Activated CD8-positive, alpha-beta memory T cell treated with anti-CD3 and anti-CD28 coated beads, Interleukin-2, amount 10 ng/mL, durations not matched to agents 7 days and 5 days (primary cell): Measurements from ENCODE around the gene LRRC31. TPM values are rescaled to one million over a fixed set of nuclear protein-coding genes. Genes with fewer than 3 reads are reported as not detected.

Source experiments
- ATAC-seq: fragments of 150-1000 bp; cut with Tn5 transposase; one replicate; pipeline ENCODE4 v1.10.0; 2021; ENCODE audit warnings: moderate library complexity
- CTCF ChIA-PET: fragments of 350-600 bp; sonication (Branson Sonifier 250); formaldehyde crosslinking; loops from one replicate; lab custom pipeline; 2021; ENCODE audit warnings: antibody characterized with exemption; lab: Charles Lee
- DNase-seq: peaks from one replicate; pipeline ENCODE4 v3.0.0-alpha.2; 2020
- H3K27ac Mint-ChIP-seq: one replicate; pipeline ENCODE4 v1.8.0; 2021; ENCODE audit warnings: mild to moderate bottlenecking, mixed read lengths
- H3K27me3 Mint-ChIP-seq: one replicate; pipeline ENCODE4 v1.8.0; 2021; ENCODE audit warnings: mixed read lengths
- H3K36me3 Mint-ChIP-seq: one replicate; pipeline ENCODE4 v1.8.0; 2021; ENCODE audit warnings: mild to moderate bottlenecking, mixed read lengths
- H3K4me1 Mint-ChIP-seq: one replicate; pipeline ENCODE4 v1.8.0; 2021; ENCODE audit warnings: mixed read lengths
- H3K4me3 Mint-ChIP-seq: one replicate; pipeline ENCODE4 v1.8.0; 2021; ENCODE audit warnings: mild to moderate bottlenecking, moderate library complexity, mixed read lengths
- H3K9me3 Mint-ChIP-seq: one replicate; pipeline ENCODE4 v1.8.0; 2022; ENCODE audit warnings: low read depth, mixed read lengths
- total RNA-seq, 2 experiments: library from RNA; stranded (reverse); gene quantifications; one replicate each; pipeline ENCODE4 v1.2.3, GENCODE V29; 2021

Gene LRRC31
- total RNA-seq, 2 experiments from 2014 or later, result not detected

DNA sequence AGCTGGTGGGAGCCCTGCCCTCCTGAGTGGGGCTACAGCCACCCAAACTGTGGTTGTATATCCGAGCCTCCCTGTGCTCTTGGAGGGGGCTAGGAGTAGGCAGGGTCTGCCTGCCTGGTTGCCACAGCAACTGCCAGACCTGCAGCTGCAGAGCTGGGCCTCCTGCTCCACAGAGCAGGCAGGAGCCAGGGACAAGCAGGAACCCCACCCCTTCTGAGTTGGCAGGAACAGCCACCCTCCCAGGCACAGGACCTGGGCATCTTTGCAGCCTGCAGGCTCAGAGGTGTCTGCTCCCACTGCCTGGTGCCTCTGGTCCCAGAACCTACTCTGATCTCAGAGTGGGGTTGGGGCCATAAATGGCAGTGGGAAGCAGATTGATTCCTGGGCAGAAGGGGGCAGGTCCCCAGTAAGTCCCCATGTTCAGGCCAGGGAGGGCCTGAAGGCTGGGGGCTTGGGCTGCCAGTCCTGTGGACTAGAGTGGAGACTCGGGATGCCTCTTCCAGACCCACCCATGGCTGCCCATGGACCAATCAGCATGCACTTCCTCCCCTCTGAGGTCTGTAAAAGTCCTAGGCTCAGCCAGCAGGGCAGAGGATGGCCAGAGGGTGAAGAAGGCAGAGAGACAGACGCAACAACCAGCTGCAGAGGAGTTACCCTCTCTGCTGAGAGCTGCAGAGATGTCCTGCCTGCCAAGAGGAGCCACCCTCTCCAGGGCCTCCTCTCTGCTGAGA, 10.3 kb upstream of the LRRC31 start:
- Mint-ChIP-seq H3K4me1 (peaks cover 3% of the 10 kb centered on the region), H3K27ac (no peak overlapping the region), H3K4me3 (no peak overlapping the region), H3K27me3 (no peaks in the 10 kb centered on the region), H3K9me3 (no peaks in the 10 kb centered on the region), H3K36me3 (no peaks in the 10 kb centered on the region)
- ATAC-seq (no peak), DNase-seq (no peak)
- CTCF ChIA-PET, result interaction anchor here (1.2 kb wide), 1 partner anchor 9 kb away, joined by 4 read pairs; no protein-coding TSS in a partner anchor

- H3K27ac Mint-ChIP-seq, result no peak overlapping the region
- no peaks in the 10 kb centered on the region for H3K9me3 Mint-ChIP-seq
Measured at GRCh38 chr3:169879013-169879557, 9.3 kb upstream of the LRRC31 start.

DNA sequence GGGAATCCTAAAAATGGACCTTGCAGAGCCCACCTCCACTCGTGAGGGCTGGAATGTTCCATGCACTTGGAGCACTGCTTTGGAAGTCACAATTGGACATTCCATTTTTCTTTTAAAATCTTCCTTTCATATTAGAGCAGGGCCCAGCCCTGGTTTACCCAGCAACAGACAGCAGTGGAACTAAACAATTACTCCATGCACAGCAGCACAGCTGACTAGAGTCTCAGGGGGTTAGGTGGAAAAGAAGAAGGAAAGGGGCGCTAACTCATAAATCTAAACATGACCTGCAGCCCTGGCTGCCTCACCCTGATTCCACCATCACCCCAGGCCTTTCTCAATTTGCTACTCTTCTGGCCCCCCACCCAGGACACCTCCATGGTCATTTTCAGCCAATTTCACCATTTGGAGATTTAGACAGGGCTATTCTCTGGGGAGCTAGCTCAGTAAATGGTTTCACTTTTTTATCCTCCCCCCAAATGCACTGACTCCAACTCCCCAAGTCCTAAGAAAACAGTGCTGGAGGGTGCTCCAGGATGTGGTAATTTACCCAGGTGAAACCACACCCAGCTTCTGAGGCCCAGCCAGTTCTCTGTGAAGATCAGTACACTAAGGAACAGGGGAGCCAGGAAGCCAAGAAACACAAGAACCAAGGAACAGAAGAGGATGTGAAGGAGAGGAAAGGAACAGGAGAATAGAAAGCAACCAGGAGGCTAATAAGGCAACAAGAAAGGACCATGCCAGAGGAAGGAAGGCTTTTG, 1.6 kb upstream of the LRRC31 start:
- CTCF ChIA-PET, result interaction anchor here (1.4 to 1.9 kb wide), 2 partner anchors 8 to 9 kb away, joined by 4 to 7 read pairs; no protein-coding TSS in a partner anchor
- peak; percentile 51 for DNase-seq
- Mint-ChIP-seq H3K4me3 (no peak overlapping the region), H3K27me3 (peaks cover 10% of the 10 kb centered on the region), H3K27ac (no peak overlapping the region), H3K9me3 (no peaks in the 10 kb centered on the region), H3K4me1 (peaks cover 21% of the 10 kb centered on the region), H3K36me3 (peaks cover 4% of the 10 kb centered on the region)
- ATAC-seq, result peak; percentile 27

More at GRCh38 chr3:169879013-169879557, 9.3 kb upstream of the LRRC31 start:
- DNase-seq (no peak), ATAC-seq (no peak)
- Mint-ChIP-seq H3K4me1 (peaks cover 3% of the 10 kb centered on the region), H3K36me3 (peaks cover 3% of the 10 kb centered on the region), H3K27me3 (peaks cover 8% of the 10 kb centered on the region), H3K4me3 (no peak overlapping the region)
- CTCF ChIA-PET, result no interaction called here

- H3K36me3 Mint-ChIP-seq, result peaks cover 2% of the 10 kb centered on the region
Measured at GRCh38 chr3:169868369-169868768, 1.4 kb downstream of the LRRC31 start.

DNA sequence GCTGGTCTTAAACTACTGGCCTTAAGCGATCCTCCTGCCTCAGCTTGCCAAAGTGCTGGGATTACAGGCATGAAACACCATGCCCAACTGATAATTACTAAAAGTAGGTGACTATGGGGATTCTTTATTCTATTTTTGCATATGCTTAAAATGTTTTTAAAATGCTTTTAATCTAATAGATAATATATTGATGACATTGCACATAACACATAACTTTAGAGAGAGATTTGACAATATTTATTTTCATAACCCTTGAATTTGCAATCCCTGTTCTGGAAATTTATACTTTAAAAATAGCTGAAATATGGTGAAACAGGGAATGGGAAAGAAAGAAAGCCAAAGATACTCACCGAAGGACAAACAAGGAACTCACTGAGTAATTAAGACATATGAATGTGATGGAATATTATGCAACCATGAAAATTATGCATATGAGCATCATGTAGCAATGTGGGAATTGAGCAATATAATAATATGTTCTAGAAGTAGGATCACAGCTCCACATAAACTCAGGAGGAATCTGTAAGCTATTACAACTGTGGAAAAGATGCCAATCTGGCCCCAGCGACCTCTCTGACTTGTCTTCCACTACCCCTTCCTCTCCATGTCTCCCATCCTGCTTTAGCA, 2.0 kb downstream of the LRRC31 start:
- no peak overlapping the region for H3K4me3 Mint-ChIP-seq
- ATAC-seq (no peak), DNase-seq (no peak)
- no peaks in the 10 kb centered on the region for H3K9me3 Mint-ChIP-seq
- H3K4me1 Mint-ChIP-seq, result peaks cover 40% of the 10 kb centered on the region
- CTCF ChIA-PET, result no interaction called here
- H3K27me3 Mint-ChIP-seq, result peaks cover 5% of the 10 kb centered on the region
- peaks cover 2% of the 10 kb centered on the region for H3K36me3 Mint-ChIP-seq
- H3K27ac Mint-ChIP-seq, result no peak overlapping the region

More at GRCh38 chr3:169868369-169868768, 1.4 kb downstream of the LRRC31 start:
- Mint-ChIP-seq H3K27ac (no peak overlapping the region), H3K4me3 (no peak overlapping the region), H3K4me1 (peaks cover 38% of the 10 kb centered on the region), H3K27me3 (peaks cover 5% of the 10 kb centered on the region), H3K9me3 (no peaks in the 10 kb centered on the region)
- CTCF ChIA-PET, result no interaction called here
- DNase-seq (no peak), ATAC-seq (no peak)

GRCh38 chr3:169865176-169865767, 4.5 kb downstream of the LRRC31 start:
- no peak for DNase-seq
- CTCF ChIA-PET, result interaction anchor here (0.7 to 1.8 kb wide), 2 partner anchors 102 to 936 kb away, joined by 3 to 6 read pairs; no protein-coding TSS in a partner anchor
- Mint-ChIP-seq H3K4me3 (no peak overlapping the region), H3K9me3 (no peaks in the 10 kb centered on the region), H3K36me3 (no peaks in the 10 kb centered on the region), H3K27me3 (peaks cover 19% of the 10 kb centered on the region), H3K4me1 (peaks cover 26% of the 10 kb centered on the region), H3K27ac (no peak overlapping the region)
- ATAC-seq, result peak; percentile 47

- no peak overlapping the region for H3K27ac Mint-ChIP-seq
- peaks cover 20% of the 10 kb centered on the region for H3K27me3 Mint-ChIP-seq
- no peaks in the 10 kb centered on the region for H3K36me3 Mint-ChIP-seq
- CTCF ChIA-PET, result interaction anchor here (0.6 to 2.6 kb wide), 8 partner anchors 32 to 935 kb away, joined by 3 to 14 read pairs (median 3); no protein-coding TSS in a partner anchor
- no peak for DNase-seq
- ATAC-seq, result no peak
- H3K9me3 Mint-ChIP-seq, result no peaks in the 10 kb centered on the region
- no peak overlapping the region for H3K4me3 Mint-ChIP-seq
- H3K4me1 Mint-ChIP-seq, result peaks cover 19% of the 10 kb centered on the region
Measured at GRCh38 chr3:169864270-169864669, 5.5 kb downstream of the LRRC31 start.

GRCh38 chr3:169863458-169863899, 6.3 kb downstream of the LRRC31 start:
- ATAC-seq, result peak; percentile 67
- Mint-ChIP-seq H3K27me3 (peaks cover 22% of the 10 kb centered on the region), H3K4me3 (no peak overlapping the region), H3K4me1 (peaks cover 19% of the 10 kb centered on the region), H3K27ac (no peak overlapping the region), H3K9me3 (no peaks in the 10 kb centered on the region), H3K36me3 (no peaks in the 10 kb centered on the region)
- CTCF ChIA-PET, result interaction anchor here (0.6 to 2.8 kb wide), 18 partner anchors 8 to 371 kb away, joined by 3 to 14 read pairs (median 4); partner anchors contain the start of gene SEC62
- DNase-seq, result peak; percentile 72

DNA sequence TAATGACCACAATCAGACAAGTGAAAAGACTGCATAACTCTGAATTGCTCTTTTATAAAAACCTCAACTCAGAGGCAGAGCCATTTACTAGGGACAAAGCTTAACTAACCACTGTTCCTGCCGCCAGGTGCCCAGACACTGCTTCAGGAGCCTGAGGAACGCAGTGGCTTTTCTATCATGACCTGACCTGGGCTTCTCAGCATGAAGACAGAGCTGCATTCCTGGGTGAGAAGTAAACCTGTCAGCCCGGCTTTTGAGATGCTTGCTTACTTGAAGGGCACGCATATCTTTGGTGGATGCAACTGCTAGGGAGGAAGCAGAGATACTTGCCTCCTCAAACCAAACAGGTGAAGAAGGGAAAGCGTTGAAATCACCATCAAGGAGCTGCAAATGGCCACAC, 7.9 kb downstream of the LRRC31 start:
- Mint-ChIP-seq H3K27ac (no peak overlapping the region), H3K4me1 (peaks cover 19% of the 10 kb centered on the region), H3K36me3 (no peaks in the 10 kb centered on the region), H3K27me3 (peaks cover 34% of the 10 kb centered on the region), H3K4me3 (no peak overlapping the region), H3K9me3 (no peaks in the 10 kb centered on the region)
- CTCF ChIA-PET, result interaction anchor here (0.6 to 2.8 kb wide), 7 partner anchors 16 to 192 kb away, joined by 3 to 14 read pairs (median 5); no protein-coding TSS in a partner anchor
- ATAC-seq (no peak), DNase-seq (no peak)

GRCh38 chr3:169857811-169858210, 11.9 kb downstream of the LRRC31 start:
- DNase-seq (no peak), ATAC-seq (no peak)
- peaks cover 53% of the 10 kb centered on the region for H3K27me3 Mint-ChIP-seq
- no peak overlapping the region for H3K4me3 Mint-ChIP-seq
- H3K9me3 Mint-ChIP-seq, result no peaks in the 10 kb centered on the region
- no peaks in the 10 kb centered on the region for H3K4me1 Mint-ChIP-seq
- CTCF ChIA-PET, result no interaction called here
- no peaks in the 10 kb centered on the region for H3K36me3 Mint-ChIP-seq
- no peak overlapping the region for H3K27ac Mint-ChIP-seq

DNA sequence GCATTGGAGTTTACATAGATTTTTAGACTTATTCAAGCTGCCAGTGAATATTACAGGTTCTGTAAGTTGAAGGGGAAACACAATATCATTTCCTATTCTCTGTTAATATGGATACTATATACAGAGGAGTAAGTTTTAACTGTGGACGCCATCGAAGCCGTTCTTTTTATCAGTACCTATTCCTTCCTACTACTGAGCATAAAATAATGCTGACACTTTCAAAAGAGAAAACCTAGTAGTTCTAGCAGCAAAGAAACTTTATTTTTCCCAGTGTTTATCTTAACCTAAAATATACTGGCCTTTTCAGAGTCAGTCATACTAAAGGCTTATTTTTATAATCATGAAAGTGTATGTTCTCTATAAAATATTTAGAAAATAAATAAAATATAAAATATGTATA, 14.2 kb downstream of the LRRC31 start:
- CTCF ChIA-PET, result no interaction called here
- H3K9me3 Mint-ChIP-seq, result no peaks in the 10 kb centered on the region
- DNase-seq (no peak), ATAC-seq (no peak)
- no peak overlapping the region for H3K4me3 Mint-ChIP-seq
- H3K36me3 Mint-ChIP-seq, result no peaks in the 10 kb centered on the region
- no peak overlapping the region for H3K27ac Mint-ChIP-seq
- H3K27me3 Mint-ChIP-seq, result peaks cover 40% of the 10 kb centered on the region
- H3K4me1 Mint-ChIP-seq, result no peaks in the 10 kb centered on the region

DNA sequence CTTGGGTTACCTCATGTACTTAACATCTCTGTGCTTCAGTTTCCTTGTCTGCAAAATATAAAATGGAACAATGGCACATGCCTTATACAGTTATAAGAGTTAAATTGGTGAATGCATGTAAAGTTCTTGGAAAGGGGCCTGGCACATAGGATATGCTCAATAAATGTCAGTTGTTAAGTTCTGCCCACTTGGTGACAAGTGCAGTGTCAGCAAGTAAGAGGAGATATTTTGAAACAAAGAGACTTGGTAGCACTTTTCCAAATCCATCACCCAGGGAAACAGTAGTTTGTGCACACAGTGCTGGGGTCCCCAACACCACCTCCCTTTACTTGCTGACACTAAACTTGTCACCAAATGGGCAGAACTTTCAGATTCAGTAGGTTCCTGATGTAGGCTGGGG, 19.1 kb downstream of the LRRC31 start:
- no peaks in the 10 kb centered on the region for H3K9me3 Mint-ChIP-seq
- CTCF ChIA-PET, result no interaction called here

More for the DNA sequence above, 19.1 kb downstream of the LRRC31 start:
- Mint-ChIP-seq H3K27ac (no peak overlapping the region), H3K4me1 (no peaks in the 10 kb centered on the region), H3K36me3 (no peaks in the 10 kb centered on the region), H3K4me3 (no peak overlapping the region), H3K27me3 (peaks cover 38% of the 10 kb centered on the region)
- no peak for DNase-seq
- no peak for ATAC-seq
